Measurements from ENCODE around the gene SHANK3.

DNA sequence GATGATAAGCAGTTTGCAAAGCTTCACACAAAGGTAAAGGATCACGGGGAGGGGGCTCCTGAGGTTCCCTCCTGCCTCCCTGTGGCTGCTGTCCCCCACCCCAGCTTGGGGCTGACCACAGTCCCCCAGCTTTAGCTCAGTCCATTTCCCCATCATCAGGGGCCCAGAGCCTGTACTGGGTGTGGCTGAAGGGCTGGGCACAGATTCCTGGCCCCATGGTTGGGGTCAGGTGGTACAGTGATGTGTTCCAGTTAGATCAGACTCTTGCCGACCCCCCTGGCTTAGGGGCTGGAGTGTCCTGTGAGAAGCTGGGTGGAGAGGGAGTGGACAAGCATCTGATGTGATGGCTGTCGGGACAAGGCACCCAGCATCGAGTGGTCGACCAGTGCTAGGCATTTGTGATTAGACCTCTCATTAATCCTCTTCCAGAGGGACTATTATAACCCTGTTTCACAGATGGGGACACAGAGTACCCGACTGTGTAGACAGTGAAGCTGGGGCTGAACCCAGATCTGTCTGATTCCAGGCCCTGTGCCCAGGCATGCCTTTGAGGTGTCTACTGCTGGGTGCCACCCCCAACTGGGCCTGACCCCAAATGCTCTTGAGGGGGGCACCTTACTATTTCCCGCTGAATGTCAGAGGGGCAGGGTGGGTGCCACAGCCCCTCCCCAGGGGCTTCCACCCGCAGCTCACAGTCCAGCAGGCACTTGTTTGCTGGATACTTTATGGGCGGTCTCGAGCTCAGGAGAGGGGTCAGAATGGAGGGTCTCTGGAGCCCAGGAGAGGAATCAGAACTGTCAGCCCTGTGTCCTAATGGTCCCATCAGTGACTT is 4.3 kb downstream of the SHANK3 start:
- TF ChIP-seq, protein P1, sequence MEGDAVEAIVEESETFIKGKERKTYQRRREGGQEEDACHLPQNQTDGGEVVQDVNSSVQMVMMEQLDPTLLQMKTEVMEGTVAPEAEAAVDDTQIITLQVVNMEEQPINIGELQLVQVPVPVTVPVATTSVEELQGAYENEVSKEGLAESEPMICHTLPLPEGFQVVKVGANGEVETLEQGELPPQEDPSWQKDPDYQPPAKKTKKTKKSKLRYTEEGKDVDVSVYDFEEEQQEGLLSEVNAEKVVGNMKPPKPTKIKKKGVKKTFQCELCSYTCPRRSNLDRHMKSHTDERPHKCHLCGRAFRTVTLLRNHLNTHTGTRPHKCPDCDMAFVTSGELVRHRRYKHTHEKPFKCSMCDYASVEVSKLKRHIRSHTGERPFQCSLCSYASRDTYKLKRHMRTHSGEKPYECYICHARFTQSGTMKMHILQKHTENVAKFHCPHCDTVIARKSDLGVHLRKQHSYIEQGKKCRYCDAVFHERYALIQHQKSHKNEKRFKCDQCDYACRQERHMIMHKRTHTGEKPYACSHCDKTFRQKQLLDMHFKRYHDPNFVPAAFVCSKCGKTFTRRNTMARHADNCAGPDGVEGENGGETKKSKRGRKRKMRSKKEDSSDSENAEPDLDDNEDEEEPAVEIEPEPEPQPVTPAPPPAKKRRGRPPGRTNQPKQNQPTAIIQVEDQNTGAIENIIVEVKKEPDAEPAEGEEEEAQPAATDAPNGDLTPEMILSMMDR (IDR thresholded peaks at IDR 0.05) = no peak
- TF ChIP-seq POLR2A (IDR thresholded peaks at IDR 0.05) = no peak
